HG02623 (cell line): ENCODE results near the gene SMC5.
"Not testable (repeated sequence)": the region's sequence is repeated elsewhere in the genome, so short reads cannot be mapped to it uniquely, and the experiment has no call there.

ENCODE experiments used
- ATAC-seq: cut with Tn5 transposase; IDR thresholded peaks from one replicate; pipeline ENCODE4 v1.9.1; 2021; ENCODE audit warnings: moderate library complexity; ENCODE audit not compliant: unreplicated experiment

The SMC5 gene

GRCh38 chr9:70355801-70356200 is 97.0 kb downstream of the SMC5 start:
- no peak for ATAC-seq

GRCh38 chr9:70362952-70363351 is 104.2 kb downstream of the SMC5 start:
- ATAC-seq, result no peak

GRCh38 chr9:70363760-70364159 is 105.0 kb downstream of the SMC5 start:
- no peak for ATAC-seq

GRCh38 chr9:70367305-70367930 is 108.6 kb downstream of the SMC5 start:
- no peak for ATAC-seq

- no peak for ATAC-seq
These were observed 116.3 kb downstream of the SMC5 start for GRCh38 chr9:70374962-70375618.

- no peak for ATAC-seq
These were observed 123.4 kb downstream of the SMC5 start for GRCh38 chr9:70382046-70382708.

GRCh38 chr9:70382709-70383605 is 124.2 kb downstream of the SMC5 start:
- no peak for ATAC-seq

- no peak for ATAC-seq
These were observed 126.6 kb downstream of the SMC5 start for GRCh38 chr9:70385426-70385825.

GRCh38 chr9:70387663-70388062 is 128.9 kb downstream of the SMC5 start:
- no peak for ATAC-seq

- no peak for ATAC-seq
These were observed 130.4 kb downstream of the SMC5 start for GRCh38 chr9:70389188-70389587.

- no peak for ATAC-seq
These were observed 131.0 kb downstream of the SMC5 start for GRCh38 chr9:70389621-70390266.

GRCh38 chr9:70390933-70391341 is 132.2 kb downstream of the SMC5 start:
- ATAC-seq, result no peak

GRCh38 chr9:70392189-70392588 is 133.4 kb downstream of the SMC5 start:
- ATAC-seq, result no peak

- ATAC-seq, result no peak
These were observed 134.1 kb downstream of the SMC5 start for GRCh38 chr9:70392850-70393249.

GRCh38 chr9:70395652-70396051 is 136.9 kb downstream of the SMC5 start:
- no peak for ATAC-seq

- ATAC-seq, result peak; percentile 100
These were observed 139.4 kb downstream of the SMC5 start for GRCh38 chr9:70398145-70398556.

GRCh38 chr9:70399141-70399540 is 140.4 kb downstream of the SMC5 start:
- no peak for ATAC-seq

- no peak for ATAC-seq
These were observed 141.5 kb downstream of the SMC5 start for GRCh38 chr9:70400107-70400892.

GRCh38 chr9:70401241-70401640 is 142.5 kb downstream of the SMC5 start:
- ATAC-seq, result not testable (repeated sequence)

- no peak for ATAC-seq
These were observed 143.4 kb downstream of the SMC5 start for GRCh38 chr9:70402213-70402612.
